ENCODE measurements around the gene DCAF7. TPM values are rescaled to one million over a fixed set of nuclear protein-coding genes. Genes with fewer than 3 reads are reported as not detected.

Gene DCAF7
- total RNA-seq, 1 donor from 2014 or later: 34.1 TPM

GRCh38 chr17:63534078-63534570 lies 16.2 kb upstream of the DCAF7 start:
- no peak for DNase-seq (ENCODE audit: extremely low spot score in 2 of 2)
- H3K36me3 ChIP-seq: no peaks in the 10 kb centered on the region
- peaks cover 6% of the 10 kb centered on the region for H3K27me3 ChIP-seq
- H3K27ac ChIP-seq: no peak overlapping the region
- no peak overlapping the region for H3K4me3 ChIP-seq
- no peaks in the 10 kb centered on the region for H3K9me3 ChIP-seq
- peaks cover 11% of the 10 kb centered on the region for H3K4me1 ChIP-seq
- intact Hi-C loops (cut with DNase I): loop anchor here (10.0 kb wide), 1 partner anchor 61 kb away; no protein-coding TSS in a partner anchor
- no peak for TF ChIP-seq POLR2A (IDR thresholded peaks at IDR 0.05)
- no peak for TF ChIP-seq CTCF (IDR thresholded peaks at IDR 0.05)
- no peak for TF ChIP-seq POLR2AphosphoS5 (IDR thresholded peaks at IDR 0.05; ENCODE audit: insufficient read depth in 1 of 2, low read depth in 1 of 2)

DNA sequence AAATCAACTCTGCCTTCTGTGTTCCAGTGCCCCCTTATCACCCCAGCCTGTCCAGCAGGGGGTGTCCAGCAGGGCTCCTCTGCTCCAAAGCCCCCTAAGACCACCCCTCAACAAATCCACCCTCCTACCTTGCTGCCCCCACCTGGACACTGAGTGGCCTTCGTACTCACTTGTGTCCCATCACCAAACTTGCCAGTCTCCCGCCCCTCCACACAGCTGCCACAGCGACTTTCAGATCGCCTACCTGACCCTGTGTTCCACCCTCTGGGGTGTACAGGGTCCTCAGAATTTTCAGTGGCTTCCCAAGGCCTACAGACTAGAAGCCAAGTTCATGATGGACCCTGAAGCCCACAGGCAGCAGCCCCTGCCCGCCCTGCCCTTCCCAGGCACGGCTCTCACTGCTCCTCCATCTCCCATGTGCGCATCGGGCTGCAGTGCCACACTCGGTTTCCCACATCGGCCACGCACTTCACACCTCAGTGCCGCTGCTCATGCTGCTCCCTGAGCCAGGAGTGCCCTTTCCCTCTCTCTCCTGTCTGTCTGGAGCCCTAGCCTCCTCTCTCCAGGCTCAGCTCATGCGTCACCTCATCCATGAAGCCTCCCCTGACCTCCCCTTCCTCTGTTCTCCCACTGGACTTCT lies 15.3 kb upstream of the DCAF7 start:
- H3K27me3 ChIP-seq: peaks cover 6% of the 10 kb centered on the region
- intact Hi-C loops (cut with DNase I): loop anchor here (10.0 kb wide), 1 partner anchor 60 kb away; no protein-coding TSS in a partner anchor
- H3K4me3 ChIP-seq: no peak overlapping the region
- H3K9me3 ChIP-seq: no peaks in the 10 kb centered on the region
- TF ChIP-seq POLR2A (IDR thresholded peaks at IDR 0.05): no peak
- no peaks in the 10 kb centered on the region for H3K36me3 ChIP-seq
- no peak overlapping the region for H3K27ac ChIP-seq
- peaks cover 11% of the 10 kb centered on the region for H3K4me1 ChIP-seq
- no peak for DNase-seq (ENCODE audit: extremely low spot score in 2 of 2)

DNA sequence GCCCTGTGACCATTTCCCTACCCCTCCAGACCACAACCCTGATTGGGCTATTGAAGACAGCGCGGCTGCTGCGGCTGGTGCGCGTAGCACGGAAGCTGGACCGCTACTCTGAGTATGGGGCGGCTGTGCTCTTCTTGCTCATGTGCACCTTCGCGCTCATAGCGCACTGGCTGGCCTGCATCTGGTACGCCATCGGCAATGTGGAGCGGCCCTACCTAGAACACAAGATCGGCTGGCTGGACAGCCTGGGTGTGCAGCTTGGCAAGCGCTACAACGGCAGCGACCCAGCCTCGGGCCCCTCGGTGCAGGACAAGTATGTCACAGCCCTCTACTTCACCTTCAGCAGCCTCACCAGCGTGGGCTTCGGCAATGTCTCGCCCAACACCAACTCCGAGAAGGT lies 14.6 kb upstream of the DCAF7 start:
- intact Hi-C loops (cut with DNase I): loop anchor here (10.0 kb wide), 1 partner anchor 59 kb away; no protein-coding TSS in a partner anchor
- no peak for DNase-seq (ENCODE audit: extremely low spot score in 2 of 2)

DNA sequence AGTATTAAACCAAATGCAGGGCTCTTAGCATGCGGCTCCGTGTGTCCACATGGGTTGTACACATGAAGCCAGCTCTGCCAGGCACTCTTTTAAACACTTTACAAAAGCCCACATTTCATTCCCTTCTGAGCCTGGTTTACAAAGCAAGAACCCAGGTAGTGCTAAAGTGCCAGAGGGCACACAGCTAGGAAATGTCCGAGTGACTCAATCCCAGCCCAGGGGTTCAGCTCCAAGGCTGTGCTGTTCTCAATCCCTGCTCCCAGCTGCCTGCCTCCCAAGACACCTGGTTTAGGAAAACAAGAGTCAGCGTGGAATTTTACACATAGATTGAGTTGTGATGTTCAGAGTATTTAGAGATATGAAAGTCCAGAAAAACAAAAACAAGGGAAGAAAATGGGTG lies 13.3 kb upstream of the DCAF7 start:
- no peak for TF ChIP-seq POLR2AphosphoS5 (IDR thresholded peaks at IDR 0.05; ENCODE audit: insufficient read depth in 1 of 2, low read depth in 1 of 2)
- no peak for TF ChIP-seq POLR2A (IDR thresholded peaks at IDR 0.05)
- no peak for TF ChIP-seq CTCF (IDR thresholded peaks at IDR 0.05)
- Histone ChIP-seq H3K4me1 (peaks cover 11% of the 10 kb centered on the region), H3K36me3 (no peaks in the 10 kb centered on the region), H3K4me3 (no peak overlapping the region), H3K9me3 (no peaks in the 10 kb centered on the region), H3K27me3 (peaks cover 6% of the 10 kb centered on the region), H3K27ac (no peak overlapping the region)
- intact Hi-C loops (cut with DNase I): loop anchor here (10.0 kb wide), 1 partner anchor 58 kb away; no protein-coding TSS in a partner anchor
- DNase-seq (ENCODE audit: extremely low spot score in 2 of 2): no peak

More for the DNA sequence above, 14.6 kb upstream of the DCAF7 start:
- Histone ChIP-seq H3K36me3 (no peaks in the 10 kb centered on the region), H3K4me3 (no peak overlapping the region), H3K9me3 (no peaks in the 10 kb centered on the region), H3K4me1 (peaks cover 11% of the 10 kb centered on the region), H3K27ac (no peak overlapping the region), H3K27me3 (peaks cover 6% of the 10 kb centered on the region)
- TF ChIP-seq POLR2AphosphoS5 (IDR thresholded peaks at IDR 0.05; ENCODE audit: insufficient read depth in 1 of 2, low read depth in 1 of 2): no peak
- TF ChIP-seq CTCF (IDR thresholded peaks at IDR 0.05): no peak
- TF ChIP-seq POLR2A (IDR thresholded peaks at IDR 0.05): no peak

DNA sequence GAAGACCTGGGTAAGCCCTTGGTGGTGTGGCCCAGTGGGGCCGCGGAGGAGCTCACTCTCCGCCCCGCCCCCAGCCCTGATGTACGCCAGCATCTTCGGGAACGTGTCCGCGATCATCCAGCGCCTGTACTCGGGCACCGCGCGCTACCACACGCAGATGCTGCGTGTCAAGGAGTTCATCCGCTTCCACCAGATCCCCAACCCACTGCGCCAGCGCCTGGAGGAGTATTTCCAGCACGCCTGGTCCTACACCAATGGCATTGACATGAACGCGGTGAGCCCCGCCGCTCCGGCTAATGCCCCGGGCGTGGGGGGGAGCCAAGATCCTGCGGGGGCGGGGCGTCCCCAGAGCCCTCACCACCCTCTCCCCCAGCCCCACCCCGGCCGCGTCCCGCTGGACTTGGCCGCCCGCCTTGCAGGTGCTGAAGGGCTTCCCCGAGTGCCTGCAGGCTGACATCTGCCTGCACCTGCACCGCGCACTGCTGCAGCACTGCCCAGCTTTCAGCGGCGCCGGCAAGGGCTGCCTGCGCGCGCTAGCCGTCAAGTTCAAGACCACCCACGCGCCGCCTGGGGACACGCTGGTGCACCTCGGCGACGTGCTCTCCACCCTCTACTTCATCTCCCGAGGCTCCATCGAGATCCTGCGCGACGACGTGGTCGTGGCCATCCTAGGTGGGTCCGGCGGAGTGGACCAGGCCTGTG lies 12.1 kb upstream of the DCAF7 start:
- H3K36me3 ChIP-seq: no peaks in the 10 kb centered on the region
- no peak overlapping the region for H3K27ac ChIP-seq
- H3K27me3 ChIP-seq: peaks cover 6% of the 10 kb centered on the region
- DNase-seq (ENCODE audit: extremely low spot score in 2 of 2): no peak
- TF ChIP-seq CTCF (IDR thresholded peaks at IDR 0.05) (no peak), POLR2A (IDR thresholded peaks at IDR 0.05) (no peak), POLR2AphosphoS5 (IDR thresholded peaks at IDR 0.05; ENCODE audit: insufficient read depth in 1 of 2, low read depth in 1 of 2) (no peak)
- no peaks in the 10 kb centered on the region for H3K9me3 ChIP-seq
- peaks cover 11% of the 10 kb centered on the region for H3K4me1 ChIP-seq
- peak overlapping the region in 1 of 2 donors; percentile 4 for H3K4me3 ChIP-seq
- intact Hi-C loops (cut with DNase I): loop anchor here (10.0 kb wide), 1 partner anchor 57 kb away; no protein-coding TSS in a partner anchor
